OCI-LY7 (cell line): ENCODE data around the gene CYFIP1.

ENCODE experiments used
- EZH2phosphoT487 ChIP-seq: fragments of 200-600 bp; sonication (generic); IDR thresholded peaks from 2 replicates; pipeline ENCODE4 v1.6.1; 2018; ENCODE audit warnings: low read depth, borderline replicate concordance, mild to moderate bottlenecking, mixed run types, antibody characterized with exemption, low read length, moderate library complexity, mixed read lengths
- TF ChIP-seq, protein P1 (sequence below): fragments of 200-600 bp; sonication (generic); conservative IDR thresholded peaks from 2 replicates; pipeline ENCODE4 v1.5.1; 2014; ENCODE audit warnings: mild to moderate bottlenecking, antibody characterized with exemption, low read length, moderate library complexity, mixed read lengths

DNA sequence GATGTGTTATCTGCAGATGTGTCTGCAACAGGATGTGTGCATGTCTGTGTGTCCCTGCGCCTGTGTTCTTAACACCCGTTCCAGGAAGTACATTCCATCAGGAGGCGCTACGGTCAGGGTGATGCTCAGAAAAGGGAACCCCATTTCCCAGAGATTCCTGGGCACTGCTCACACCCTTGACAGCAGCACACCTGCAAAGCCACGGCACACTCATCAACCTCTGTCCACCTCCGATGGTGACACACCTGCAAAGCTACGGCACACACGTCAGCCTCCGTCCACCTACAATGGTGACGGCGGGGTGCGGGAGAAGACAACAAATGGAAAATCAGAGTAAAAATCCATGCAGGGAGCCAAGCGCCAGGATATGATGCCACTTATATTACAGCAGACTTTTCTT, 86.3 kb downstream of the CYFIP1 start:
- TF ChIP-seq EZH2phosphoT487: no peak
- TF ChIP-seq, protein P1, sequence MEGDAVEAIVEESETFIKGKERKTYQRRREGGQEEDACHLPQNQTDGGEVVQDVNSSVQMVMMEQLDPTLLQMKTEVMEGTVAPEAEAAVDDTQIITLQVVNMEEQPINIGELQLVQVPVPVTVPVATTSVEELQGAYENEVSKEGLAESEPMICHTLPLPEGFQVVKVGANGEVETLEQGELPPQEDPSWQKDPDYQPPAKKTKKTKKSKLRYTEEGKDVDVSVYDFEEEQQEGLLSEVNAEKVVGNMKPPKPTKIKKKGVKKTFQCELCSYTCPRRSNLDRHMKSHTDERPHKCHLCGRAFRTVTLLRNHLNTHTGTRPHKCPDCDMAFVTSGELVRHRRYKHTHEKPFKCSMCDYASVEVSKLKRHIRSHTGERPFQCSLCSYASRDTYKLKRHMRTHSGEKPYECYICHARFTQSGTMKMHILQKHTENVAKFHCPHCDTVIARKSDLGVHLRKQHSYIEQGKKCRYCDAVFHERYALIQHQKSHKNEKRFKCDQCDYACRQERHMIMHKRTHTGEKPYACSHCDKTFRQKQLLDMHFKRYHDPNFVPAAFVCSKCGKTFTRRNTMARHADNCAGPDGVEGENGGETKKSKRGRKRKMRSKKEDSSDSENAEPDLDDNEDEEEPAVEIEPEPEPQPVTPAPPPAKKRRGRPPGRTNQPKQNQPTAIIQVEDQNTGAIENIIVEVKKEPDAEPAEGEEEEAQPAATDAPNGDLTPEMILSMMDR: no peak
